Mononuclear cell (primary cell): ENCODE data around the gene SPDEF. TPM values are rescaled to one million over a fixed set of nuclear protein-coding genes. Genes with fewer than 3 reads are reported as not detected.

ENCODE experiments used
- H3K27me3 ChIP-seq: 2 replicates; pipeline ENCODE4 v1.6.0; 2011; ENCODE audit warnings: low read length, control low read depth; ENCODE audit not compliant: insufficient read depth
- H3K4me1 ChIP-seq: 2 replicates; pipeline ENCODE4 v1.5.1; 2011; ENCODE audit warnings: mild to moderate bottlenecking, low read length, control low read depth; ENCODE audit not compliant: insufficient read depth
- H3K4me3 ChIP-seq: 2 replicates; pipeline ENCODE4 v1.5.1; 2011; ENCODE audit warnings: mild to moderate bottlenecking, low read length, moderate library complexity
- H3K9me3 ChIP-seq: 2 replicates; pipeline ENCODE4 v1.5.1; 2011; ENCODE audit warnings: low read depth, mild to moderate bottlenecking, control low read depth, low read length
- total RNA-seq: library from RNA; depleted of rRNA; stranded (reverse); fragments of >200 nt; gene quantifications from one replicate; pipeline ENCODE4 v1.2.3, GENCODE V29; 2012

The SPDEF gene
- total RNA-seq, 1 donor = 0.31 TPM

- H3K4me1 ChIP-seq = peaks cover 14% of the 10 kb centered on the region
- no peak overlapping the region for H3K4me3 ChIP-seq
- H3K9me3 ChIP-seq = no peaks in the 10 kb centered on the region
Observed at GRCh38 chr6:34489207-34489805, 66.8 kb downstream of the SPDEF start.

More at GRCh38 chr6:34489207-34489805, 66.8 kb downstream of the SPDEF start:
- H3K27me3 ChIP-seq = no peaks in the 10 kb centered on the region

Other genes with a start within 250 kb of the SPDEF start
- gene NUDT3, start 163.7 kb downstream of the SPDEF start, total RNA-seq = 23.8 TPM
- gene RPS10, start 130.3 kb downstream of the SPDEF start, total RNA-seq = 4,222 TPM
- gene PACSIN1, start 90.3 kb downstream of the SPDEF start, total RNA-seq = 0.42 TPM
- 43.2 TPM for gene ILRUN, start 140.4 kb upstream of the SPDEF start, total RNA-seq
- 72.4 TPM for gene SNRPC, start 201.2 kb upstream of the SPDEF start, total RNA-seq
- gene BLTP3A, start 235.8 kb upstream of the SPDEF start, total RNA-seq = 10.4 TPM